H1 (cell line): Measurements from ENCODE around the gene MYH11. TPM values are rescaled to one million over a fixed set of nuclear protein-coding genes. Genes with fewer than 3 reads are reported as not detected.

Experiments used
- CTCF ChIA-PET: fragments of 300-600 bp; sonication (Branson Sonifier 250); formaldehyde crosslinking; loops from one replicate; lab custom pipeline; 2021; ENCODE audit not compliant: partially characterized antibody; lab: Charles Lee
- POLR2A ChIA-PET: fragments of 300-600 bp; sonication (Branson Sonifier 250); formaldehyde crosslinking; loops from one replicate; lab custom pipeline; 2021; ENCODE audit warnings: inconsistent platforms; ENCODE audit not compliant: partially characterized antibody; lab: Charles Lee
- DNase-seq, 2 experiments: peaks; one replicate each; pipeline versions ENCODE4 v3.0.0 to v3.0.0-alpha.2; 2010 to 2022; ENCODE audit warnings: low spot score in 2 of 2, low read depth in 1 of 2, mixed read lengths in 1 of 2
- FAIRE-seq: peaks from 2 replicates; lab custom pipeline; 2011; peaks lifted over from hg19 to GRCh38; lab: Jason Lieb, UNC
- H2AFZ ChIP-seq: 2 replicates; pipeline ENCODE4 v1.8.1; 2012; ENCODE audit warnings: low read length, inconsistent platforms
- H2AK5ac ChIP-seq: 2 replicates; pipeline ENCODE4 v1.6.1; 2013; ENCODE audit warnings: low read depth, low read length
- H2BK120ac ChIP-seq: replicated peaks from 2 replicates; pipeline ENCODE3; 2013; ENCODE audit warnings: low read depth, low read length, inconsistent platforms
- H2BK12ac ChIP-seq: 2 replicates; pipeline ENCODE4 v1.6.1; 2013; ENCODE audit warnings: low read depth, low read length
- H2BK15ac ChIP-seq: 2 replicates; pipeline ENCODE4 v1.6.1; 2013; ENCODE audit warnings: low read length
- H2BK20ac ChIP-seq: 2 replicates; pipeline ENCODE4 v1.6.1; 2013; ENCODE audit warnings: low read length
- H2BK5ac ChIP-seq: 2 replicates; pipeline ENCODE4 v1.6.1; 2013; ENCODE audit warnings: low read depth, low read length
- H3K14ac ChIP-seq: 2 replicates; pipeline ENCODE4 v1.6.1; 2013; ENCODE audit warnings: inconsistent platforms; ENCODE audit not compliant: insufficient read length
- H3K18ac ChIP-seq: 2 replicates; pipeline ENCODE4 v1.6.1; 2013; ENCODE audit warnings: low read length; ENCODE audit errors: extremely low read depth
- H3K23ac ChIP-seq: 2 replicates; pipeline ENCODE4 v1.6.1; 2013; ENCODE audit warnings: inconsistent platforms; ENCODE audit not compliant: insufficient read length
- H3K23me2 ChIP-seq: 2 replicates; pipeline ENCODE4 v1.6.1; 2013; ENCODE audit warnings: low read depth, low read length
- H3K27ac ChIP-seq: 2 replicates; pipeline ENCODE4 v1.6.1; 2011; ENCODE audit warnings: low read depth, low read length, inconsistent platforms
- H3K27me3 ChIP-seq, 4 experiments: replicated peaks in 1 of 4; 1 replicate in 1 of 4; 2 replicates in 3 of 4; pipeline versions ENCODE4 v1.6.1 to v1.8.1; 2011 to 2013; ENCODE audit warnings: low read length in 3 of 4, mild to moderate bottlenecking in 3 of 4, inconsistent platforms in 2 of 4, mixed read lengths in 2 of 4, moderate library complexity in 1 of 4; ENCODE audit not compliant: control insufficient read depth in 3 of 4, insufficient read depth in 3 of 4; ENCODE audit errors: extremely low read depth in 1 of 4
- H3K36me3 ChIP-seq, 4 experiments: 2 replicates each; pipeline versions ENCODE4 v1.6.1 to v1.8.1; 2011 to 2013; ENCODE audit warnings: mild to moderate bottlenecking in 4 of 4, low read length in 3 of 4, moderate library complexity in 2 of 4, control low read depth in 1 of 4, inconsistent platforms in 1 of 4; ENCODE audit not compliant: insufficient read depth in 4 of 4, control insufficient read depth in 2 of 4
- H3K4ac ChIP-seq: replicated peaks from 2 replicates; pipeline ENCODE3; 2013; ENCODE audit warnings: low read length, low read depth, mixed read lengths, inconsistent platforms; ENCODE audit not compliant: insufficient read length
- H3K4me1 ChIP-seq, 4 experiments: replicated peaks in 1 of 4; 1 replicate in 1 of 4; 2 replicates in 3 of 4; pipeline versions ENCODE4 v1.6.1 to v1.8.1; 2011 to 2013; ENCODE audit warnings: low read length in 3 of 4, inconsistent platforms in 2 of 4, mixed read lengths in 1 of 4; ENCODE audit not compliant: insufficient read depth in 4 of 4, control insufficient read depth in 3 of 4
- H3K4me2 ChIP-seq, 2 experiments: 2 replicates each; pipeline versions ENCODE4 v1.6.1 to v1.8.1; 2011 to 2013; ENCODE audit warnings: low read depth in 2 of 2, low read length in 2 of 2, control low read depth in 1 of 2, inconsistent platforms in 1 of 2, mild to moderate bottlenecking in 1 of 2; ENCODE audit not compliant: insufficient read depth in 1 of 2
- H3K4me3 ChIP-seq, 4 experiments: fragments of 200-600, 300-600 bp in 1 of 4; sonication (generic), shearing (Covaris generic), sonication (Bioruptor Twin) in 1 of 4; 2 replicates each; pipeline versions ENCODE4 v1.5.1 to v1.8.1; 2011 to 2016; ENCODE audit warnings: low read length in 4 of 4, low read depth in 3 of 4, control low read depth in 2 of 4, inconsistent platforms in 2 of 4, mild to moderate bottlenecking in 2 of 4, mixed read lengths in 1 of 4, moderate library complexity in 1 of 4; ENCODE audit not compliant: insufficient read depth in 2 of 4; ENCODE audit errors: extremely low read depth in 1 of 4
- H3K56ac ChIP-seq: replicated peaks from 2 replicates; pipeline ENCODE3; 2013; ENCODE audit warnings: low read depth, mild to moderate bottlenecking, mixed read lengths, low read length, inconsistent platforms; ENCODE audit not compliant: insufficient read length
- H3K79me1 ChIP-seq: 2 replicates; pipeline ENCODE4 v1.6.1; 2013; ENCODE audit warnings: low read depth, low read length, control low read depth
- H3K79me2 ChIP-seq, 2 experiments: 2 replicates each; pipeline versions ENCODE4 v1.6.1 to v1.8.1; 2012 to 2013; ENCODE audit warnings: low read length in 2 of 2, mild to moderate bottlenecking in 2 of 2, inconsistent platforms in 1 of 2; ENCODE audit not compliant: insufficient read depth in 2 of 2, control insufficient read depth in 1 of 2
- H3K9ac ChIP-seq, 4 experiments: replicated peaks in 1 of 4; 1 replicate in 1 of 4; 2 replicates in 3 of 4; pipeline versions ENCODE4 v1.6.1 to v1.8.1; 2011 to 2013; ENCODE audit warnings: low read depth in 3 of 4, low read length in 3 of 4, control low read depth in 2 of 4, mild to moderate bottlenecking in 2 of 4, moderate library complexity in 2 of 4, inconsistent platforms in 1 of 4; ENCODE audit errors: extremely low read depth in 1 of 4
- H3K9me3 ChIP-seq, 2 experiments: 2 replicates each; pipeline versions ENCODE4 v1.6.1 to v1.8.1; 2012 to 2013; ENCODE audit warnings: mild to moderate bottlenecking in 2 of 2, moderate library complexity in 2 of 2, control low read depth in 1 of 2, inconsistent platforms in 1 of 2, low read depth in 1 of 2, low read length in 1 of 2, mixed read lengths in 1 of 2; ENCODE audit not compliant: insufficient read depth in 2 of 2
- H4K20me1 ChIP-seq, 2 experiments: replicated peaks in 1 of 2; 2 replicates each; pipeline versions ENCODE3 to v1.8.1; 2011 to 2013; ENCODE audit warnings: inconsistent platforms in 2 of 2, low read length in 2 of 2, mild to moderate bottlenecking in 1 of 2; ENCODE audit not compliant: insufficient read depth in 2 of 2, control insufficient read depth in 1 of 2
- H4K5ac ChIP-seq: 2 replicates; pipeline ENCODE4 v1.6.1; 2013; ENCODE audit warnings: low read length, low read depth, mixed read lengths, inconsistent platforms; ENCODE audit not compliant: insufficient read length
- H4K8ac ChIP-seq: 2 replicates; pipeline ENCODE4 v1.8.0; 2013; ENCODE audit warnings: mild to moderate bottlenecking, moderate library complexity, low read length, inconsistent platforms; ENCODE audit not compliant: insufficient read depth; ENCODE audit errors: extremely low read depth
- H4K91ac ChIP-seq: replicated peaks from 2 replicates; pipeline ENCODE3; 2013; ENCODE audit warnings: low read length, mixed read lengths, inconsistent platforms; ENCODE audit not compliant: insufficient read length
- CBX5 ChIP-seq: fragments of 300-800, 300-1000 bp; sonication (generic); IDR thresholded peaks from 2 replicates; pipeline ENCODE4 v1.7.1; 2016; ENCODE audit warnings: antibody characterized with exemption, low read length, low read depth
- CHD1 ChIP-seq: IDR thresholded peaks from 2 replicates; pipeline ENCODE4 v1.6.1; 2012; ENCODE audit warnings: low read depth, low read length, improper control_type of control experiment
- GTF2F1 ChIP-seq: IDR thresholded peaks from 2 replicates; pipeline ENCODE4 v1.6.1; 2012; ENCODE audit warnings: low read depth, low read length, improper control_type of control experiment, borderline replicate concordance
- PHF8 ChIP-seq: fragments of 200-600 bp; sonication (generic); conservative IDR thresholded peaks from 2 replicates; pipeline ENCODE4 v1.7.1; 2012; ENCODE audit warnings: low read depth, mild to moderate bottlenecking, inconsistent platforms, low read length, moderate library complexity
- RAD21 ChIP-seq, 2 experiments: IDR thresholded peaks in 1 of 2; conservative IDR thresholded peaks in 1 of 2; 2 replicates each; pipeline ENCODE4 v1.6.1; 2011; ENCODE audit warnings: low read depth in 2 of 2, low read length in 2 of 2, improper control_type of control experiment in 1 of 2, inconsistent platforms in 1 of 2, mild to moderate bottlenecking in 1 of 2, moderate library complexity in 1 of 2
- RXRA ChIP-seq: IDR thresholded peaks from 2 replicates; pipeline ENCODE4 v1.6.1; 2011; ENCODE audit warnings: low read depth, mild to moderate bottlenecking, low read length, moderate library complexity; ENCODE audit not compliant: insufficient read depth
- SP2 ChIP-seq: IDR thresholded peaks from 2 replicates; pipeline ENCODE4 v1.6.1; 2012; ENCODE audit warnings: mild to moderate bottlenecking, low read length, inconsistent platforms
- YY1 ChIP-seq: IDR thresholded peaks from 2 replicates; pipeline ENCODE4 v1.6.1; 2011; ENCODE audit warnings: low read depth, mild to moderate bottlenecking, low read length
- whole genome bisulfite sequencing, 2 experiments: shearing (Covaris generic) in 1 of 2; methylation state at CpG; one replicate each; pipeline versions ENCODE4 v1.1.6 to v1.1.7; 2013 to 2015; ENCODE audit warnings: low lambda C conversion rate in 2 of 2, mixed read lengths in 2 of 2, inconsistent platforms in 1 of 2, low coverage in 1 of 2, missing lambda C conversion rate in 1 of 2; ENCODE audit not compliant: insufficient replicate concordance in 2 of 2, insufficient coverage in 1 of 2, insufficient read length in 1 of 2; ENCODE audit errors: extremely low coverage in 1 of 2, missing lambda C conversion rate in 1 of 2; 5-methylcytosine and 5-hydroxymethylcytosine counted together
- polyA plus RNA-seq, 7 experiments: library from polyadenylated mRNA; depleted of rRNA in 3 of 7; stranded (reverse) in 5 of 7; unstranded in 2 of 7; fragments of >200 nt in 5 of 7; fragments of 200-250 nt in 2 of 7; gene quantifications; 1 replicate in 5 of 7; 2 replicates in 1 of 7; 4 replicates in 1 of 7; pipeline versions ENCODE4 v1.2.1 to v1.2.3, GENCODE V29; 2011 to 2013; ENCODE audit warnings: missing spikeins in 2 of 7, mixed read lengths in 2 of 7
- total RNA-seq: library from RNA; stranded (reverse); fragmentation: NEBNext Ultra II Directional; extraction: Animal tissue kit (Norgen Biotek cat#: 25700); gene quantifications from 2 replicates; pipeline ENCODE4 v1.2.1, GENCODE V29; 2021
- TF ChIP-seq, protein P1 (sequence below): IDR thresholded peaks from 2 replicates; pipeline ENCODE4 v1.6.1; 2012; ENCODE audit warnings: inconsistent platforms
- TF ChIP-seq, protein P2 (sequence below): IDR thresholded peaks from 2 replicates; pipeline ENCODE4 v1.6.1; 2012; ENCODE audit warnings: inconsistent platforms

MYH11 gene
- total and polyA plus RNA-seq, 2 of the 8 experiments (the other 6 are each of a cell fraction or from before 2014, with no cell fraction given), result 0.11 to 0.78 TPM

DNA sequence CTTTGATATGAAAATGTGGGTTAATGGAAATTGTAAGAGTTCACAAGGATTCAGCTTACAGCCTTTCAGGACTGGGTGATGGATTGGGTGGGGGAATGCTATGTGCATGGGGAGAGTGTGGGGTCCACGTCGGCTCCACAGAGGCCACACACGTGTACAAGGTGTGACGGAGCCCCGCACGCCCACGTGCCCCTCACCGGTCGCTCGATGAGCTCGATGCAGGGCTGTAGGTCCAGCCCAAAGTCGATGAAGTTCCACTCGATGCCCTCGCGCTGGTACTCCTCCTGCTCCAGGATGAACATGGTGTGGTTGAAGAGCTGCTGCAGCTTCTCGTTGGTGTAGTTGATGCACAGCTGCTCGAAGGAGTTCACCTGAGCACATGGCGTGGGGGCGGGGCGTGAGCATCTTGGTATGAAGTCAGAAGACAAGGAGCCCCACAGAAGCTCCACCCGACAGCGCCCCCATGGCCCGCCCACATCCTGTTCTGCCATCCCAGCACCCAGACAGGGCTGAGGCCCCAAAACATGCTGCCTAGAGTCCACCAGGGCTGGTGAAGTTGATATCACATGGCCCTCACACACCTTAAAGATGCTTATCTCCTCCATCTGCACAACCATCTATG, 99.1 kb downstream of the MYH11 start:
- Histone ChIP-seq H4K8ac (no peak overlapping the region), H3K14ac (no peak overlapping the region), H4K91ac (peak overlapping the region; percentile 61), H2BK120ac (no peak overlapping the region), H3K79me2 (no peaks in the 10 kb centered on the region), H3K23ac (no peak overlapping the region), H2BK5ac (no peak overlapping the region), H3K4me3 (no peak overlapping the region), H3K4me2 (no peak overlapping the region), H3K56ac (no peak overlapping the region), H2AK5ac (no peak overlapping the region), H3K18ac (peak overlapping the region; percentile 60; the same call in 1 of the 2 replicates), H3K27ac (no peak overlapping the region), H3K9me3 (no peaks in the 10 kb centered on the region), H3K79me1 (no peaks in the 10 kb centered on the region), H3K27me3 (no peaks in the 10 kb centered on the region), H2AFZ (no peak overlapping the region), H3K36me3 (no peaks in the 10 kb centered on the region), H2BK15ac (peak overlapping the region; percentile 61; the same call in 1 of the 2 replicates)
- 96% methylated on average over 23 of the region's 23 CpGs; no CpG with 5 or more reads in 1 of the 2 experiments for WGBS, 2 experiments
- TF ChIP-seq PHF8, result no peak
- no peak for TF ChIP-seq RAD21 (IDR thresholded peaks at IDR 0.05 in 1 of 2, conservative IDR thresholded peaks at IDR 0.05 in 1 of 2; ENCODE audit: low read depth in 2 of 2, low read length in 2 of 2)
- TF ChIP-seq, protein P1, sequence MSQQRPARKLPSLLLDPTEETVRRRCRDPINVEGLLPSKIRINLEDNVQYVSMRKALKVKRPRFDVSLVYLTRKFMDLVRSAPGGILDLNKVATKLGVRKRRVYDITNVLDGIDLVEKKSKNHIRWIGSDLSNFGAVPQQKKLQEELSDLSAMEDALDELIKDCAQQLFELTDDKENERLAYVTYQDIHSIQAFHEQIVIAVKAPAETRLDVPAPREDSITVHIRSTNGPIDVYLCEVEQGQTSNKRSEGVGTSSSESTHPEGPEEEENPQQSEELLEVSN, result peak; percentile 12; the same call in 1 of the 2 replicates
- TF ChIP-seq, protein P2, sequence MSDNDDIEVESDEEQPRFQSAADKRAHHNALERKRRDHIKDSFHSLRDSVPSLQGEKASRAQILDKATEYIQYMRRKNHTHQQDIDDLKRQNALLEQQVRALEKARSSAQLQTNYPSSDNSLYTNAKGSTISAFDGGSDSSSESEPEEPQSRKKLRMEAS, result peak; percentile 77
- no peak for TF ChIP-seq CBX5
- TF ChIP-seq CHD1, result no peak
- TF ChIP-seq SP2, result no peak
- TF ChIP-seq RXRA, result no peak
- no peak for TF ChIP-seq YY1
- no peak for TF ChIP-seq GTF2F1
- TF ChIP-seq, all 59 proteins: peak for 2
- CTCF ChIA-PET, result interaction anchor here (0.6 to 3.9 kb wide), 12 partner anchors 8 to 81 kb away, joined by 3 to 18 read pairs (median 5); no protein-coding TSS in a partner anchor
- Histone ChIP-seq H2BK20ac (no peak overlapping the region), H4K5ac (no peak overlapping the region), H3K23me2 (peaks cover 3% of the 10 kb centered on the region; the same call in 1 of the 2 replicates), H3K4me1 (peaks cover 0 to 2% (median under 1%) of the 10 kb centered on the region in 4 experiments; a peak in 1 of 7 replicates), H2BK12ac (0 out of 2 replicates have a peak overlapping the region, but pooled peaks have one; percentile 39), H3K4ac (no peak overlapping the region), H4K20me1 (no peaks in the 10 kb centered on the region), H3K9ac (no peak overlapping the region; a peak in 1 of 7 replicates)
- POLR2A ChIA-PET, result no interaction called here
- FAIRE-seq (no peak), DNase-seq (peak in 1 of 2 experiments; percentile 55)
